SK-N-MC (cell line): ENCODE results near the gene PRXL2B.

Source experiments
- EZH2 ChIP-seq: fragments of 200-600 bp; sonication (generic); IDR thresholded peaks from one replicate; pipeline ENCODE4 v1.6.1; 2017; ENCODE audit warnings: antibody characterized with exemption
- POLR2AphosphoS5 ChIP-seq: IDR thresholded peaks from 2 replicates; pipeline ENCODE4 v1.6.1; 2012; ENCODE audit warnings: mild to moderate bottlenecking, low read depth, low read length, borderline replicate concordance

DNA sequence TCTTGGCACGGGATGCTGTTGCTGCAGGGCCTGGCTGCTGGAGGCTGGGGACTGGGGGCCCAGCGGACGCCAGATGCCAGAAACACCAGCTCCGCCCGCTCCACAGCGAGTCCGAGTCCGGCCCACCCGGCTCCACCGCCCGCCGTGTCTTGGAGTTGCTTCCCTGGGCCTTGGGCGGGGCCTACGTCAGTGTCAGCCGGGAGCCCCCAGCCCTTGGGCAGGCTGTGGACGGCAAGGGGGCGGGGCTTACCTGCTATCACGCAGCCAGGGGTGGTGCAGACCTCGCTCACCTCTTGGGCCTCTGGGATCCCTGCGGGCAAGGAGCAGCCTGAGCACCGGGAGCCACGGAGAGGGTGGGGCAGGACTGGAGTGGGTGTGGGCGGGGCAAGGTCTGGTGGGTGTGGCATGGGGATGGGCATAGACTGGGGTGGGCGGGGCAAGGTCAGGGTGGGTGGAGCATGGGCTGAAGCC lies 24.5 kb downstream of the PRXL2B start:
- TF ChIP-seq POLR2AphosphoS5 (no peak), EZH2 (no peak)
